WTC11 (cell line): ENCODE data around the gene CNNM3.

ENCODE experiments used
- AFF4 ChIP-seq: sonication (generic); formaldehyde crosslinking; IDR thresholded peaks from 2 replicates; pipeline ENCODE4 v1.8.1; 2023; ENCODE audit warnings: mild to moderate bottlenecking, missing genetic modification reagents, borderline replicate concordance
- ATF2 ChIP-seq: sonication (generic); formaldehyde crosslinking; IDR thresholded peaks from 2 replicates; pipeline ENCODE4 v1.8.1; 2022; ENCODE audit warnings: low read depth, missing genetic modification reagents, borderline replicate concordance
- CDX4 ChIP-seq: fragments of 250-450 bp; sonication (Bioruptor Pico); IDR thresholded peaks from 2 replicates; pipeline ENCODE4 v1.9.0; 2021; ENCODE audit warnings: moderate library complexity, mild to moderate bottlenecking, inconsistent platforms, borderline replicate concordance
- CTCF ChIP-seq: fragments of 200-600 bp; IDR thresholded peaks from 2 replicates; pipeline ENCODE4 v1.8.0; 2022; ENCODE audit warnings: antibody characterized with exemption
- E2F5 ChIP-seq: sonication (generic); formaldehyde crosslinking; IDR thresholded peaks from 2 replicates; pipeline ENCODE4 v1.8.1; 2022; ENCODE audit warnings: mild to moderate bottlenecking, moderate library complexity, missing genetic modification reagents
- FOXJ3 ChIP-seq: sonication (generic); formaldehyde crosslinking; IDR thresholded peaks from 2 replicates; pipeline ENCODE4 v1.9.0; 2021; ENCODE audit warnings: missing genetic modification reagents, mild to moderate bottlenecking, borderline replicate concordance
- HMGXB4 ChIP-seq: sonication (generic); formaldehyde crosslinking; IDR thresholded peaks from 2 replicates; pipeline ENCODE4 v1.8.1; 2023; ENCODE audit warnings: mild to moderate bottlenecking, moderate library complexity, missing genetic modification reagents
- MAX ChIP-seq: sonication (generic); formaldehyde crosslinking; IDR thresholded peaks from 2 replicates; pipeline ENCODE4 v1.8.0; 2022; ENCODE audit warnings: mild to moderate bottlenecking, missing genetic modification reagents
- MYBL2 ChIP-seq: sonication (generic); formaldehyde crosslinking; IDR thresholded peaks from 2 replicates; pipeline ENCODE4 v1.8.1; 2023; ENCODE audit warnings: mild to moderate bottlenecking, moderate library complexity, missing genetic modification reagents
- TEAD4 ChIP-seq: sonication (generic); formaldehyde crosslinking; IDR thresholded peaks from 2 replicates; pipeline ENCODE4 v1.8.0; 2022; ENCODE audit warnings: mild to moderate bottlenecking, missing genetic modification reagents
- ZBTB43 ChIP-seq: sonication (generic); formaldehyde crosslinking; IDR thresholded peaks from 2 replicates; pipeline ENCODE4 v1.8.1; 2023; ENCODE audit warnings: mild to moderate bottlenecking, missing genetic modification reagents
- ZMAT4 ChIP-seq: fragments of 250-450 bp; sonication (Bioruptor Pico); IDR thresholded peaks from 2 replicates; pipeline ENCODE4 v1.9.0; 2021; ENCODE audit warnings: mild to moderate bottlenecking
- ZNF232 ChIP-seq: sonication (generic); formaldehyde crosslinking; IDR thresholded peaks from 2 replicates; pipeline ENCODE4 v1.8.0; 2022; ENCODE audit warnings: mild to moderate bottlenecking, missing genetic modification reagents
- ZSCAN18 ChIP-seq: fragments of 250-450 bp; sonication (Bioruptor Pico); IDR thresholded peaks from 2 replicates; pipeline ENCODE4 v2.1.2; 2022; ENCODE audit warnings: mild to moderate bottlenecking, moderate library complexity

GRCh38 chr2:96873651-96874096 lies 57.6 kb downstream of the CNNM3 start:
- TF ChIP-seq ZBTB43 (CRISPR knock-in tag) (no peak), FOXJ3 (CRISPR knock-in tag) (no peak), MAX (CRISPR knock-in tag) (no peak), MYBL2 (CRISPR knock-in tag) (no peak), ZMAT4 (no peak), CTCF (no peak), CDX4 (no peak), ATF2 (no peak), HMGXB4 (CRISPR knock-in tag) (no peak), E2F5 (CRISPR knock-in tag) (no peak), ZNF232 (no peak), ZSCAN18 (no peak), AFF4 (CRISPR knock-in tag) (no peak), TEAD4 (no peak)
